ENCODE measurements around the gene STAB2.

Gene STAB2

DNA sequence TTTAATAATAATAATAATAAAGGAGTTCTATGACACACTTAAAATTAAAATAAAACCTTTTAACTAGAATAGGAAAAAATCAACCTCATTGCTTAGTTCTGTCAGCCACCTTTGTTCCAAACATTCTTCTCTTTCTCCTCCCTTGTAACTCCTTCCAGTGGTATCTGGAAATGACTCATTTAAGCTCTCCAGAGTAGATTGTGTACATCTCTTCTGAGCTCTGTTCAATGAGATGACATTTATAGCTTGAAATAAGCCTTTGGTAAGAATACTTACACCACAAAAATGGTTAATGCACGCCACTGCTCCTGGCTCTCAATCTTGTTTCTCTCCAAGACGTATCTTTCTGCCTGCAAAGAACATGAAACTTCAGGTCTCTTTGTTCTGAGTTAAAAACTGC, 70.3 kb downstream of the STAB2 start:
- Histone ChIP-seq H3K27ac (ENCODE audit: poor library complexity, severe bottlenecking) (no peak overlapping the region), H3K27me3 (ENCODE audit: insufficient read depth, poor library complexity, severe bottlenecking) (no peaks in the 10 kb centered on the region), H3K9me3 (ENCODE audit: severe bottlenecking) (no peaks in the 10 kb centered on the region), H3K36me3 (ENCODE audit: low read depth) (no peaks in the 10 kb centered on the region), H3K4me1 (ENCODE audit: insufficient read depth, poor library complexity, severe bottlenecking) (no peaks in the 10 kb centered on the region), H3K4me3 (ENCODE audit: severe bottlenecking) (no peak overlapping the region)
- DNase-seq (ENCODE audit: low spot score) (no peak), ATAC-seq (ENCODE audit: low read depth) (peak; percentile 66)
- TF ChIP-seq, protein P1, sequence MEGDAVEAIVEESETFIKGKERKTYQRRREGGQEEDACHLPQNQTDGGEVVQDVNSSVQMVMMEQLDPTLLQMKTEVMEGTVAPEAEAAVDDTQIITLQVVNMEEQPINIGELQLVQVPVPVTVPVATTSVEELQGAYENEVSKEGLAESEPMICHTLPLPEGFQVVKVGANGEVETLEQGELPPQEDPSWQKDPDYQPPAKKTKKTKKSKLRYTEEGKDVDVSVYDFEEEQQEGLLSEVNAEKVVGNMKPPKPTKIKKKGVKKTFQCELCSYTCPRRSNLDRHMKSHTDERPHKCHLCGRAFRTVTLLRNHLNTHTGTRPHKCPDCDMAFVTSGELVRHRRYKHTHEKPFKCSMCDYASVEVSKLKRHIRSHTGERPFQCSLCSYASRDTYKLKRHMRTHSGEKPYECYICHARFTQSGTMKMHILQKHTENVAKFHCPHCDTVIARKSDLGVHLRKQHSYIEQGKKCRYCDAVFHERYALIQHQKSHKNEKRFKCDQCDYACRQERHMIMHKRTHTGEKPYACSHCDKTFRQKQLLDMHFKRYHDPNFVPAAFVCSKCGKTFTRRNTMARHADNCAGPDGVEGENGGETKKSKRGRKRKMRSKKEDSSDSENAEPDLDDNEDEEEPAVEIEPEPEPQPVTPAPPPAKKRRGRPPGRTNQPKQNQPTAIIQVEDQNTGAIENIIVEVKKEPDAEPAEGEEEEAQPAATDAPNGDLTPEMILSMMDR (IDR thresholded peaks at IDR 0.05; ENCODE audit: poor library complexity, severe bottlenecking) = no peak

DNA sequence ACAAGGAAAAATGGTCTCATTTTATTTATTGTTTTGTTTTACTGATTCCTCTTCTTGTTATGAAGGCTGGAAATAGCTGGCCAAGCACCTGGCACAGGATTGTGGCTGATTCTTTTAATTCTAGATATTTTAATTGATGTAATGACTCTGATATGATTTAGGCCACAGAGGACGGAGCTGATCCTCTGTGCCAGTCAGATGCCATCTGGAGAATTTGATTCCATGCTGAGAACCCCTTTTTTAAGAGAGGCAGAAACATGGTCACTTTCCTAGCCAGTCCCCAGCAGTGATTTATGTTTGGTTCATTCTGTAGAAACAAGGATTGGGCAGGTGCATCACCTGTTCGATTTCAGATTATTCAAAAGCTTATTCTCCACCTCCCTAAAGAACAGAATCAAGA, 77.6 kb downstream of the STAB2 start:
- H3K36me3 ChIP-seq (ENCODE audit: low read depth) = no peaks in the 10 kb centered on the region
- no peaks in the 10 kb centered on the region for H3K27me3 ChIP-seq (ENCODE audit: insufficient read depth, poor library complexity, severe bottlenecking)
- DNase-seq (ENCODE audit: low spot score) = no peak
- TF ChIP-seq, protein P1 (IDR thresholded peaks at IDR 0.05; ENCODE audit: poor library complexity, severe bottlenecking) = no peak
- ATAC-seq (ENCODE audit: low read depth) = no peak
- H3K4me1 ChIP-seq (ENCODE audit: insufficient read depth, poor library complexity, severe bottlenecking) = no peaks in the 10 kb centered on the region
- H3K27ac ChIP-seq (ENCODE audit: poor library complexity, severe bottlenecking) = no peak overlapping the region
- no peaks in the 10 kb centered on the region for H3K9me3 ChIP-seq (ENCODE audit: severe bottlenecking)
- H3K4me3 ChIP-seq (ENCODE audit: severe bottlenecking) = no peak overlapping the region

DNA sequence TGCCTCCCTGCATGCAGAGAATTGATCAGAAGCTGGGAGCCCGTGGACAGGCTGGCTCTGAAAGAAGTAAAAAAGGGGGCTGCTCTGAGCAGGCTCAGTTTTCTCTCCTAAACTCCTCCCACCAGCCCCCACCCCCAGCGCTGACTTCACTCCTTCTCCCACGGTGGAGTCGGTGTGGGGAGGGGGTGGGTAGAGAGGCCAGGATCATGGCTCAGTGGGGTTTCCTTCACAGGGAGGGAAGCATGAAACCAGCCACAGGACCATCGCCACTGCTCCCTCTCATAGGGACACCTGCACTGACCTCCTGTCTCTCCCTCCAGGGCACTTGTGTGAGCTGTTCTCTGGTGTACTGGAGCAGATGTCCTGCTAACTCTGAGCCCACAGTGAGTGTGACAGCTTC, 78.9 kb downstream of the STAB2 start:
- TF ChIP-seq, protein P1 (IDR thresholded peaks at IDR 0.05; ENCODE audit: poor library complexity, severe bottlenecking) = no peak
- Histone ChIP-seq H3K27me3 (ENCODE audit: insufficient read depth, poor library complexity, severe bottlenecking) (no peaks in the 10 kb centered on the region), H3K27ac (ENCODE audit: poor library complexity, severe bottlenecking) (no peak overlapping the region), H3K9me3 (ENCODE audit: severe bottlenecking) (no peaks in the 10 kb centered on the region), H3K36me3 (ENCODE audit: low read depth) (no peaks in the 10 kb centered on the region), H3K4me3 (ENCODE audit: severe bottlenecking) (no peak overlapping the region), H3K4me1 (ENCODE audit: insufficient read depth, poor library complexity, severe bottlenecking) (no peaks in the 10 kb centered on the region)
- no peak for DNase-seq (ENCODE audit: low spot score)
- ATAC-seq (ENCODE audit: low read depth) = no peak

DNA sequence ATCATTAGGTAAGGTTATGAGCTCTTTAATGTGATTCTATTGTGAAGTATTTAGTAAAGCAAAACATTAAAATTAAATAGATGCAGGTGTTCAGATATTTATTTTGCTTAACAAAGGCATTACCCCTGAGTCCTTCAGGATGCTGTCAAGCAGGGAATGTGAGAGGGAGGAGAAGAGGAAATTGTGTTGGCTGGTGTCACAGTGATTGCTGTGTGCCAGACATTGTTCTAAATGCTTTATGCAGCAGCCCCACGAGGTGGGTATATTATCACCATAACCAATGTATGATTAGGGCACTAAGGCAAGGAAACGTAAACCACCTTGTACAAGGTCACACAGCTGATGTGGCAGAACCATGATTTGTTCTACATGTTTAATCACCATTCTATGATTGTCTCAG, 80.1 kb downstream of the STAB2 start:
- no peak overlapping the region for H3K4me3 ChIP-seq (ENCODE audit: severe bottlenecking)
- no peak overlapping the region for H3K27ac ChIP-seq (ENCODE audit: poor library complexity, severe bottlenecking)
- ATAC-seq (ENCODE audit: low read depth) (no peak), DNase-seq (ENCODE audit: low spot score) (no peak)
- H3K36me3 ChIP-seq (ENCODE audit: low read depth) = no peaks in the 10 kb centered on the region
- no peaks in the 10 kb centered on the region for H3K4me1 ChIP-seq (ENCODE audit: insufficient read depth, poor library complexity, severe bottlenecking)
- TF ChIP-seq, protein P1 (IDR thresholded peaks at IDR 0.05; ENCODE audit: poor library complexity, severe bottlenecking) = no peak
- no peaks in the 10 kb centered on the region for H3K9me3 ChIP-seq (ENCODE audit: severe bottlenecking)
- no peaks in the 10 kb centered on the region for H3K27me3 ChIP-seq (ENCODE audit: insufficient read depth, poor library complexity, severe bottlenecking)

DNA sequence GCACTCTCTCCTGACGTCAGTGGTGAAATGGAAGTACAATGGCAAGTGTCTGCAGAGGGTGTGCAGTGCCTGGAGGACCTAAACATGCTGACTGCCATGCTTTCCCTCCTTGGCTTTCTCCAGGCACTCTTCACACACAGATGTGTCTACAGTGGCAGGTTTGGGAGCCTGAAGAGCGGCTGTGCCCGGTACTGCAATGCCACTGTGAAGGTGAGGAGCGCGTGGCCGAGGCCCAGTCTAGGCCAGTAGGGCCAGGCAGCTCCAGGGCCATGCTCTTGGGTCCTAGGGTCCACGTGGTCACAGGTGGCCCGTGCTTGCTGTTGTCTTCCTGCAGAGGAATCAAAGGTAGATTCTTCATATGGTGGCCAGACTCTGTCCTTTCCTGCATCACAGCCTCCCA, 81.4 kb downstream of the STAB2 start:
- ATAC-seq (ENCODE audit: low read depth) = no peak
- Histone ChIP-seq H3K36me3 (ENCODE audit: low read depth) (no peaks in the 10 kb centered on the region), H3K27ac (ENCODE audit: poor library complexity, severe bottlenecking) (no peak overlapping the region), H3K9me3 (ENCODE audit: severe bottlenecking) (no peaks in the 10 kb centered on the region), H3K4me3 (ENCODE audit: severe bottlenecking) (no peak overlapping the region), H3K4me1 (ENCODE audit: insufficient read depth, poor library complexity, severe bottlenecking) (no peaks in the 10 kb centered on the region), H3K27me3 (ENCODE audit: insufficient read depth, poor library complexity, severe bottlenecking) (no peaks in the 10 kb centered on the region)
- TF ChIP-seq, protein P1 (IDR thresholded peaks at IDR 0.05; ENCODE audit: poor library complexity, severe bottlenecking) = no peak
- DNase-seq (ENCODE audit: low spot score) = no peak

All from RWPE2 (cell line).